ENCODE measurements around the gene SFXN4.

Gene SFXN4

DNA sequence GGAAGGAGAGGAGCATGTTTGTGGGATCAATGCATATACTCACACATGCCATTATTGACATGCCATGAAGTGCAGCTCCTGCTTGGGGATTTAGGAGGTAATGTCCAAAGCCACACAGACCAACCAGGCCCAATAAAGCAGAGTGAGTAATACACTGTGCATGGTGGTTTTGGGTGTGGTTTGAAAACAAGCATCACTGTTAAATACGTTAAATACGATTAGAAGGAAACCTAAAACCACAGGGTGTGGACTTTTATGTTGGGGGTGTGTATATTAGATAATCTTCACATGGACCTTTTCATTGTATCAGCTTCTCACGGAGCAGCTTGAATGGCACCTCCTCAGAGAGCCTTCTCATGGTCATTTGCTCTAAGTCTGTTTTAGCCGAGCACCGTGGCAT lies 74.5 kb downstream of the SFXN4 start:
- DNase-seq (ENCODE audit: extremely low read depth, low read depth): peak; percentile 70
- no peak for TF ChIP-seq CTCF (IDR thresholded peaks at IDR 0.05; ENCODE audit: low read depth, low read length, missing control alignments)
- H3K4me3 ChIP-seq (replicated peaks; ENCODE audit: low read depth, low read length): no peak overlapping the region

All from HFF-Myc (cell line).